G401 (cell line): Measurements from ENCODE around the gene CCDC134. TPM values are rescaled to one million over a fixed set of nuclear protein-coding genes. Genes with fewer than 3 reads are reported as not detected.
"Not testable (repeated sequence)": the region's sequence is repeated elsewhere in the genome, so short reads cannot be mapped to it uniquely, and the experiment has no call there.

Experiments used
- DNase-seq: peaks from one replicate; pipeline ENCODE4 v3.0.0-alpha.2; 2015; ENCODE audit warnings: low spot score
- in situ Hi-C: cut with HindIII; loops from 2 replicates; pipeline ENCODE4 v1.10.0; 2016; ENCODE audit warnings: low sequenced_read_pairs, mixed read lengths
- total RNA-seq: library from RNA; depleted of rRNA; stranded (reverse); fragments of >200 nt; shearing (Covaris generic); gene quantifications from 2 replicates; pipeline ENCODE4 v1.2.3, GENCODE V29; 2014; rRNA removed

The CCDC134 gene
- total RNA-seq, 1 experiment from 2014 or later, result 10.0 TPM

DNA sequence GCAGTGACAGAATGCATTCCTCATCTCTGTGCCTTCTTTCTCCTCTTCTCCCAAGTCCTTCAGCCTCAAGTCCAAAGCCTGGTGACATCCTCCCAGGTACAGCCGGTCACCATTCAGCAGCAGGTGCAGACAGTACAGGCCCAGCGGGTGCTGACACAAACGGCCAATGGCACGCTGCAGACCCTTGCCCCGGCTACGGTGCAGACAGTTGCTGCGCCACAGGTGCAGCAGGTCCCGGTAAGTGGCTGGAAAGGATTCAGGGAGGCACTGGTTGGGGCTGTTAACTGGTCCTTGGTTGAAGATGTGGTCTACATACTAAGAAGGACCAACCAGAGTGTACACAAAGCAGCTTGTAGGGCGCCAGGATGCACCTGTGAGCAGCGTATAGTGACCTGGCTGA lies 68.1 kb downstream of the CCDC134 start:
- in situ Hi-C loops, result no loop called here
- peak; percentile 79 for DNase-seq

DNA sequence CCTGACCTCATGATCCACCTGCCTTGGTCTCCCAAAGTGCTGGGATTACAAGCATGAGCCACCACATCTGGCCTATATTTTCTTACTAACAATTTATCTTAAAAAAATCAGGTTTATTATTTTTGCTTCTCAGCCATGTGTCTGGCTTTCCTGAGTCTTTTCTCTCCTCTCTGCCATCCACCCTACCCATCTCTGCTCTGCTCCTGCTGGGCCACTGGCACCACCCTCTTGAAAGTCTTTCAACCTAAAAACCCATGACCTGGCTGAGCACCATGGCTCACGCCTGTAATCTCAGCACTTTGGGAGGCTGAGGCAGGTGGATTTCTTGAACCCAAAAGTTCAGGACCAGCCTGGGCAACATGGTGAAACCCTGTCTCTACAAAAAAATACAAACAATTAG lies 69.6 kb downstream of the CCDC134 start:
- DNase-seq, result peak; percentile 66
- in situ Hi-C loops, result not testable (repeated sequence)

DNA sequence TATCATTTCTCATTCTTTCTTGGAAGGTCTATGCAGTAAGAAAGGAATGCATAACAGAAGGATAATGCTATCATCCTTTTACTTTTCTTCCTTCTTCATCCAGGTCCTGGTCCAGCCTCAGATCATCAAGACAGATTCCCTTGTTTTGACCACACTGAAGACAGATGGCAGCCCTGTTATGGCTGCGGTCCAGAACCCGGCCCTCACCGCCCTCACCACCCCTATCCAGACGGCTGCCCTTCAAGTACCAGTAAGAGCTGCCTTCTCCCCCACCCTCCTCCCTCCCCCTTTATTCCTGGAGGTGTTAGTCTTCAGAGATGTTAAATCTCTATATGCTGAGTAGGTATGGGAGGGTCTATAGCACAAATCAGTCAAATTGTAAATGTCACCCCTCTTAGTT lies 70.3 kb downstream of the CCDC134 start:
- in situ Hi-C loops, result no loop called here
- peak; percentile 97 for DNase-seq

DNA sequence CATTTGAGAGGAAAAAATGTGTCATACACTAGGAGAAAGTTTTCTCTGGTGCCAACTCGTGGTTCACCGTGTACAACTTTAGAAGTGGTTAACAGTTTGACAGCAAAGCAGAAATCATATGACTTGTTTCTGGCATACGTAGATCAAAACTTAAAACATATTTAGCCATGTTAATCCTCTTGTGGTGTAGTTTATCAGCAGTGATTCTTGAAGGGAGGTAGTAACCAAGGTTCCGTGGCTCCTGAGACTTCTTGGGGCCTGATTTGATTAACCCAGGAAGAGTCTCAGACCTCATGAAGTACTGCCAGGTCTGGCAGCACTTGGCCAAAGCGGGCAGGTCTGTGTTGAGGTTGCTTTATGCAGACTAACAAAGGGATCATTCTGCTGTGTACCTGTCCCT lies 72.9 kb downstream of the CCDC134 start:
- DNase-seq, result no peak
- in situ Hi-C loops, result no loop called here

DNA sequence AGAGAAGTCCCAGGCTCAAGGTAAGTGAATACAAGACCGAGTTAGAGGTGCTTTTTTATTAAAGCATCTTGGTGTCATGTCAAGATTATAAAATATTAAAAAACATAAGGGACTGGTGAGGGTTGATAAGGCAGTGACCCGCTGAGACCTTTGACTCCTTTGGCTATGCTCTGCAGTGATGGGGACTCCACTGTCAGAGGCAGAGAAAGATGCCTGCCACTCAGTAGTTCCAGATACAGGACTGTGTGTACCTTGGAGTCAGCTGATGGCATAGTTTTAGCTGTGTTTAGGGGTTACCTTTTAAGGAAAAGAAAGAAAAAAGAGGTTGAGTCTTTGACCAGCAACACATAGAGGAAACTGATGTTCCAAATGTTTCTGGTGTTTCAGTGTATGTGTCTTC lies 73.6 kb downstream of the CCDC134 start:
- no peak for DNase-seq
- in situ Hi-C loops, result no loop called here

DNA sequence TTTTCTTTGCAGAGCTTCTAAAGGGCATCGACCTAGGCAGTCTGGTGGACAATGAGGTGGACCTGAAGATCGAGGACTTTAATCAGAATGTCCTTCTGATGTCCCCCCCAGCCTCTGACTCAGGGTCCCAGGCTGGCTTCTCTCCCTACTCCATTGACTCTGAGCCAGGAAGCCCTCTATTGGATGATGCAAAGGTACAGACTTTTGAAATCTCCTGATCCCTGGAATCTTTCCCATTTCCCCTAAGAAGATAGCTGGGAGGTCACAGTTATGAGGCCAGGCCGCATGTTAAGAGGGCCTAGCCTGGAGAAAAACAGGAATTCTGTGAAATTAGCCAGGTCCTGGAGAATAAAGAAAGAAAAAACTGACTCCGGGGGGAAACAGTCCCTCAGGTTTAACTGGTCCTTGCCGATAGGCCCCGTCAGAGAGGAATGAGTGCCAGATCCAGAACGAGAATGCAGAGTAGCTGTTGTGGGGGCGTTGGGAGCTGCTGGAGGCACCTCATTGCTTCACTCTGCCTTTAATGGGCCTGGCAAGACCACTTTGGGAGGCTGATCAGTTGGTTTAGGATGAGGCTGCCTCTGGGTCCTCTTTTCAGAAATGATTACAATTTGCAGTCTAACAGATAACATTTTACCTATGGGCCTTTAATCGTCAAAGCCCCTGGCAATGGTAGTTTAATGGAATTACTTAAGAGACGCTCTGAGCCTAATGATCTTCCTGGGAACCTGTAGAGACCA lies 75.2 kb downstream of the CCDC134 start:
- in situ Hi-C loops, result loop anchor here (25.0 kb wide), 1 partner anchor 138 kb away; no protein-coding TSS in a partner anchor
- DNase-seq, result no peak

Other genes with a start within 250 kb of the CCDC134 start
- gene CSDC2, start 239.7 kb upstream of the CCDC134 start, total RNA-seq, result 10.6 and 11.2 TPM in 2 replicates
- 21.8 and 46.8 TPM in 2 replicates for gene PMM1, start 210.8 kb upstream of the CCDC134 start, total RNA-seq
- 22.8 and 33.0 TPM in 2 replicates for gene DESI1, start 179.6 kb upstream of the CCDC134 start, total RNA-seq
- 647 and 807 TPM in 2 replicates for gene XRCC6, start 179.4 kb upstream of the CCDC134 start, total RNA-seq
- 152 and 186 TPM in 2 replicates for gene SNU13, start 111.8 kb upstream of the CCDC134 start, total RNA-seq
- not detected in 2 replicates for gene MEI1, start 101.2 kb upstream of the CCDC134 start, total RNA-seq
- gene SREBF2, start 32.4 kb downstream of the CCDC134 start, total RNA-seq, result 31.1 and 37.4 TPM in 2 replicates
- 0.78 and 5.5 TPM in 2 replicates for gene SHISA8, start 114.4 kb downstream of the CCDC134 start, total RNA-seq
- 0.03 and 0.12 TPM in 2 replicates for gene TNFRSF13C, start 126.1 kb downstream of the CCDC134 start, total RNA-seq
- 89.5 and 91.5 TPM in 2 replicates for gene CENPM, start 146.5 kb downstream of the CCDC134 start, total RNA-seq
- 1.2 and 2.4 TPM in 2 replicates for gene SEPTIN3, start 168.8 kb downstream of the CCDC134 start, total RNA-seq
- not detected in 2 replicates for gene WBP2NL, start 198.1 kb downstream of the CCDC134 start, total RNA-seq